ENCODE results near the gene DDX54.
"Not testable (repeated sequence)": the region's sequence is repeated elsewhere in the genome, so short reads cannot be mapped to it uniquely, and the experiment has no call there.

Gene DDX54

DNA sequence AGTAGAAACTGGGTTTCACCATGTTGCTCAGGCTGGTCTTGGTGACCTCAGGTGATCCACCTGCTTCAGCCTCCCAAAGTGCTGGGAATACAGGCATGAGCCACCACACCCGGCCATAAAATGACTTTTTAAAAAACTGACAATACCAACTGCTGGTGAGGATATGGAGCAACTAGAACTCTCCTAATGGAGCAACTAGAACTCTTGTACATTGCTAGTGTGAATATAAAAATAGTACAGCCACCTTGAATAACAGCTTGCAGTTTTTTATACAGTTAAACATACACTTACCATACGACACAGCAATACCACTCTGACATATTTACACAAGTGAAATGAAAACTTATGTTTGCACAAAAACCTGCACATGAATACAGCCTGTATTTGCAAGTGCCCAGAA lies 38.3 kb downstream of the DDX54 start:
- Histone ChIP-seq H3K9me3 (ENCODE audit: control insufficient read depth, insufficient read depth, low read depth, low read length) (peaks cover 7% of the 10 kb centered on the region; the same call in 1 of the 2 replicates), H3K27ac (ENCODE audit: low read depth, low read length) (no peak overlapping the region), H3K9ac (ENCODE audit: low read length) (no peak overlapping the region), H3K4me3 (ENCODE audit: low read depth, low read length) (no peak overlapping the region), H3K4me1 (ENCODE audit: control insufficient read depth, insufficient read depth, low read length) (peaks cover 16% of the 10 kb centered on the region), H3K36me3 (ENCODE audit: control insufficient read depth, insufficient read depth, low read length) (no peaks in the 10 kb centered on the region), H3K27me3 (ENCODE audit: control insufficient read depth, insufficient read depth, low read length) (peaks cover 20% of the 10 kb centered on the region)

- peaks cover 12% of the 10 kb centered on the region for H3K27me3 ChIP-seq (ENCODE audit: control insufficient read depth, insufficient read depth, low read length)
- H3K27ac ChIP-seq (ENCODE audit: low read depth, low read length): no peak overlapping the region
- H3K9me3 ChIP-seq (ENCODE audit: control insufficient read depth, insufficient read depth, low read depth, low read length): peaks cover 7% of the 10 kb centered on the region; the same call in 1 of the 2 replicates
- no peaks in the 10 kb centered on the region for H3K36me3 ChIP-seq (ENCODE audit: control insufficient read depth, insufficient read depth, low read length)
- H3K4me1 ChIP-seq (ENCODE audit: control insufficient read depth, insufficient read depth, low read length): peaks cover 16% of the 10 kb centered on the region
- no peak overlapping the region for H3K9ac ChIP-seq (ENCODE audit: low read length)
- H3K4me3 ChIP-seq (ENCODE audit: low read depth, low read length): no peak overlapping the region
These were observed 39.3 kb downstream of the DDX54 start for GRCh38 chr12:113145720-113146551.

GRCh38 chr12:113144806-113145205 lies 40.5 kb downstream of the DDX54 start:
- Histone ChIP-seq H3K27ac (ENCODE audit: low read depth, low read length) (no peak overlapping the region), H3K27me3 (ENCODE audit: control insufficient read depth, insufficient read depth, low read length) (peaks cover under 1% of the 10 kb centered on the region; the same call in 1 of the 2 replicates), H3K9me3 (ENCODE audit: control insufficient read depth, insufficient read depth, low read depth, low read length) (peaks cover 7% of the 10 kb centered on the region; the same call in 1 of the 2 replicates), H3K4me1 (ENCODE audit: control insufficient read depth, insufficient read depth, low read length) (peaks cover 8% of the 10 kb centered on the region), H3K4me3 (ENCODE audit: low read depth, low read length) (no peak overlapping the region), H3K9ac (ENCODE audit: low read length) (no peak overlapping the region), H3K36me3 (ENCODE audit: control insufficient read depth, insufficient read depth, low read length) (no peaks in the 10 kb centered on the region)

GRCh38 chr12:113143959-113144358 lies 41.3 kb downstream of the DDX54 start:
- Histone ChIP-seq H3K4me1 (ENCODE audit: control insufficient read depth, insufficient read depth, low read length) (peaks cover under 1% of the 10 kb centered on the region; the same call in 1 of the 2 replicates), H3K27me3 (ENCODE audit: control insufficient read depth, insufficient read depth, low read length) (no peaks in the 10 kb centered on the region), H3K36me3 (ENCODE audit: control insufficient read depth, insufficient read depth, low read length) (no peaks in the 10 kb centered on the region), H3K4me3 (ENCODE audit: low read depth, low read length) (no peak overlapping the region), H3K9ac (ENCODE audit: low read length) (no peak overlapping the region), H3K9me3 (ENCODE audit: control insufficient read depth, insufficient read depth, low read depth, low read length) (peaks cover 7% of the 10 kb centered on the region; the same call in 1 of the 2 replicates), H3K27ac (ENCODE audit: low read depth, low read length) (no peak overlapping the region)

GRCh38 chr12:113142886-113143332 lies 42.4 kb downstream of the DDX54 start:
- Histone ChIP-seq H3K4me1 (ENCODE audit: control insufficient read depth, insufficient read depth, low read length) (no peaks in the 10 kb centered on the region), H3K9me3 (ENCODE audit: control insufficient read depth, insufficient read depth, low read depth, low read length) (peaks cover 7% of the 10 kb centered on the region; the same call in 1 of the 2 replicates), H3K27me3 (ENCODE audit: control insufficient read depth, insufficient read depth, low read length) (no peaks in the 10 kb centered on the region), H3K36me3 (ENCODE audit: control insufficient read depth, insufficient read depth, low read length) (no peaks in the 10 kb centered on the region), H3K9ac (ENCODE audit: low read length) (no peak overlapping the region), H3K27ac (ENCODE audit: low read depth, low read length) (no peak overlapping the region), H3K4me3 (ENCODE audit: low read depth, low read length) (no peak overlapping the region)

- Histone ChIP-seq H3K4me3 (ENCODE audit: low read depth, low read length) (no peak overlapping the region), H3K9me3 (ENCODE audit: control insufficient read depth, insufficient read depth, low read depth, low read length) (peaks cover 4% of the 10 kb centered on the region; the same call in 1 of the 2 replicates), H3K27me3 (ENCODE audit: control insufficient read depth, insufficient read depth, low read length) (no peaks in the 10 kb centered on the region), H3K4me1 (ENCODE audit: control insufficient read depth, insufficient read depth, low read length) (no peaks in the 10 kb centered on the region), H3K27ac (ENCODE audit: low read depth, low read length) (no peak overlapping the region), H3K36me3 (ENCODE audit: control insufficient read depth, insufficient read depth, low read length) (no peaks in the 10 kb centered on the region), H3K9ac (ENCODE audit: low read length) (no peak overlapping the region)
These were observed 42.9 kb downstream of the DDX54 start for GRCh38 chr12:113142173-113142885.

GRCh38 chr12:113141716-113142115 lies 43.6 kb downstream of the DDX54 start:
- not testable (repeated sequence) for H3K4me1 ChIP-seq (ENCODE audit: control insufficient read depth, insufficient read depth, low read length); H3K9me3 ChIP-seq (ENCODE audit: control insufficient read depth, insufficient read depth, low read depth, low read length); H3K27me3 ChIP-seq (ENCODE audit: control insufficient read depth, insufficient read depth, low read length); H3K36me3 ChIP-seq (ENCODE audit: control insufficient read depth, insufficient read depth, low read length); H3K4me3 ChIP-seq (ENCODE audit: low read depth, low read length); H3K9ac ChIP-seq (ENCODE audit: low read length); H3K27ac ChIP-seq (ENCODE audit: low read depth, low read length)

DNA sequence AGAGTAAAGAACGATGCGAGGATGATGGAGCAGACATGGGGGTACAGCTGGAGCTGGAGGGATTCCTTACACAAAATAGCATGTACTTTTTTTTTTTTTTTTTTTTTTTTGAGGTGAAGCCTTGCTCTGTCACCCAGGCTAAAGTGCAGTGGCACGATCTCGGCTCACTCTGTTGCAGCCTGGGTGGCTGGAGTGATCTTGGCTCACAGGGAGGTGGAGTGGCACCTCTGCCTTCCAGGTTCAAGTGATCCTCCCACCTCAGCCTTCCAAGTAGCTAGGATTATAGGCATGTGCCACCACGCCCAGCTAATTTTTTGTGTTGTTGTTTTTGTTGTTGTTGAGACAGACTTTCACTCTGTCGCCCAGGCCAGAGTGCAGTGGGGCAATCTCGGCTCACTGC lies 44.6 kb downstream of the DDX54 start:
- H3K9ac ChIP-seq (ENCODE audit: low read length): no peak overlapping the region
- H3K4me1 ChIP-seq (ENCODE audit: control insufficient read depth, insufficient read depth, low read length): 0 out of 2 replicates have a peak, but pooled peaks cover 6% of the 10 kb centered on the region
- no peaks in the 10 kb centered on the region for H3K36me3 ChIP-seq (ENCODE audit: control insufficient read depth, insufficient read depth, low read length)
- no peak overlapping the region for H3K4me3 ChIP-seq (ENCODE audit: low read depth, low read length)
- H3K27ac ChIP-seq (ENCODE audit: low read depth, low read length): no peak overlapping the region
- H3K27me3 ChIP-seq (ENCODE audit: control insufficient read depth, insufficient read depth, low read length): peaks cover 8% of the 10 kb centered on the region; the same call in 1 of the 2 replicates
- H3K9me3 ChIP-seq (ENCODE audit: control insufficient read depth, insufficient read depth, low read depth, low read length): no peaks in the 10 kb centered on the region

GRCh38 chr12:113138826-113139225 lies 46.5 kb downstream of the DDX54 start:
- Histone ChIP-seq H3K4me3 (ENCODE audit: low read depth, low read length) (no peak overlapping the region), H3K9ac (ENCODE audit: low read length) (no peak overlapping the region), H3K36me3 (ENCODE audit: control insufficient read depth, insufficient read depth, low read length) (no peaks in the 10 kb centered on the region), H3K27me3 (ENCODE audit: control insufficient read depth, insufficient read depth, low read length) (peaks cover 24% of the 10 kb centered on the region), H3K4me1 (ENCODE audit: control insufficient read depth, insufficient read depth, low read length) (0 out of 2 replicates have a peak, but pooled peaks cover 11% of the 10 kb centered on the region), H3K9me3 (ENCODE audit: control insufficient read depth, insufficient read depth, low read depth, low read length) (no peaks in the 10 kb centered on the region), H3K27ac (ENCODE audit: low read depth, low read length) (no peak overlapping the region)

DNA sequence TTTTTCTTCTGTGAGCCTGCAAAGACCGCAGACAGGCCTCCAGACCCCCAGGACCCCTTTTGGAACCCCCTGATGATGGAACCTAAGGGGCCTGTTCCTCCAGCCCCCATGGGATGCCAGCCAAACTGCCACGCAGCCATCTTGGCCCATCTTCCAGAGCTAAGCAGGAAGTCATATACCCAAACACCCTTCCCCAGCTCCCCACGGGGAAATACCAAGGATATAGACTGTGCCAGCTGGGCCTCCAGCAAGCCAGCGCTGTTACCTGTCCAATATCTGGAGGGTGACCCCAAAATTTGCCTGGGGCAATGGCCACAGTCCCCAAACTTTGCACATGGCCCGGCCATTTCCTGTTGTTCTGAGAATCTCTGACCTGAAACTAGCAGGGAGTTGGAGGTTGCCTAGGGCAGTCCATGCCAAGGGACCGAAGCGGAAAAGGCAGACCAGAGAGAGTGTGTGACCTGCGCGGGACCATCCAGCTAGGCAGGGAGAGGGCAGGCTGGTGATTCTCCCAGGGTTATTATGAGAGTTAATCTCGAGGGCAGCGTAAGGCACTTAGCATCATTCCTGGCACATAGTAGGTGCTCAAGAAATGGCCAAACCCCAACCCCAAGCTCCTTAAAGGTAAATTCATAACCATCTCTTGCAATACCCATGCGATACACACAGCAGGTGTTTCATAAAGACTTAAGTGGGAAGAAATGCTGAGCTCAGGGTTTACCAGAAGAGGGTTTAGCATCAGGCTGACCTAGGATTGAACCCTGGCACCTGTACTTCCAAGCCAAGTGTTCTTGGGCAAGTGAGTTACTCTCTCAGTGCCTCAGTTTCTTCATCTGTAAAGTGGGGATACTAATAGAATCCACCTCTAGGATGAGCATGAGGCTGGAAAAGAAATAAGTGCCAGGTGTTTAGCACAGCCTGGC lies 47.2 kb downstream of the DDX54 start:
- Histone ChIP-seq H3K27me3 (ENCODE audit: control insufficient read depth, insufficient read depth, low read length) (peaks cover 28% of the 10 kb centered on the region), H3K9me3 (ENCODE audit: control insufficient read depth, insufficient read depth, low read depth, low read length) (no peaks in the 10 kb centered on the region), H3K9ac (ENCODE audit: low read length) (no peak overlapping the region), H3K4me1 (ENCODE audit: control insufficient read depth, insufficient read depth, low read length) (0 out of 2 replicates have a peak, but pooled peaks cover 11% of the 10 kb centered on the region), H3K27ac (ENCODE audit: low read depth, low read length) (no peak overlapping the region), H3K4me3 (ENCODE audit: low read depth, low read length) (no peak overlapping the region), H3K36me3 (ENCODE audit: control insufficient read depth, insufficient read depth, low read length) (no peaks in the 10 kb centered on the region)

All from HUES6 (cell line).